Skeletal muscle satellite cell (primary cell): ENCODE results near the gene VCAM1. TPM values are rescaled to one million over a fixed set of nuclear protein-coding genes. Genes with fewer than 3 reads are reported as not detected.

Experiments
- H3K27me3 ChIP-seq: 2 replicates; pipeline ENCODE4 v1.7.0; 2013; ENCODE audit warnings: low read length; ENCODE audit not compliant: control insufficient read depth, insufficient read depth
- H3K36me3 ChIP-seq: 2 replicates; pipeline ENCODE4 v1.7.0; 2013; ENCODE audit warnings: mild to moderate bottlenecking, control low read depth, low read length; ENCODE audit not compliant: insufficient read depth
- H3K4me1 ChIP-seq: 2 replicates; pipeline ENCODE4 v1.7.0; 2013; ENCODE audit warnings: low read length; ENCODE audit not compliant: control insufficient read depth, insufficient read depth
- H3K4me2 ChIP-seq: 2 replicates; pipeline ENCODE4 v1.7.0; 2013; ENCODE audit warnings: mild to moderate bottlenecking, low read length
- H3K4me3 ChIP-seq: 2 replicates; pipeline ENCODE4 v1.7.0; 2013; ENCODE audit warnings: low read length
- H3K9ac ChIP-seq: 2 replicates; pipeline ENCODE4 v1.7.0; 2013; ENCODE audit warnings: mild to moderate bottlenecking, low read depth, low read length, moderate library complexity
- H3K9me3 ChIP-seq: replicated peaks from 2 replicates; pipeline ENCODE4 v1.7.0; 2013; ENCODE audit warnings: mild to moderate bottlenecking, control low read depth, low read length
- total RNA-seq: library from RNA; depleted of rRNA; stranded (reverse); fragments of >200 nt; gene quantifications from 2 replicates; pipeline ENCODE4 v1.2.3, GENCODE V29; 2012; rRNA removed

The VCAM1 gene, protein sequence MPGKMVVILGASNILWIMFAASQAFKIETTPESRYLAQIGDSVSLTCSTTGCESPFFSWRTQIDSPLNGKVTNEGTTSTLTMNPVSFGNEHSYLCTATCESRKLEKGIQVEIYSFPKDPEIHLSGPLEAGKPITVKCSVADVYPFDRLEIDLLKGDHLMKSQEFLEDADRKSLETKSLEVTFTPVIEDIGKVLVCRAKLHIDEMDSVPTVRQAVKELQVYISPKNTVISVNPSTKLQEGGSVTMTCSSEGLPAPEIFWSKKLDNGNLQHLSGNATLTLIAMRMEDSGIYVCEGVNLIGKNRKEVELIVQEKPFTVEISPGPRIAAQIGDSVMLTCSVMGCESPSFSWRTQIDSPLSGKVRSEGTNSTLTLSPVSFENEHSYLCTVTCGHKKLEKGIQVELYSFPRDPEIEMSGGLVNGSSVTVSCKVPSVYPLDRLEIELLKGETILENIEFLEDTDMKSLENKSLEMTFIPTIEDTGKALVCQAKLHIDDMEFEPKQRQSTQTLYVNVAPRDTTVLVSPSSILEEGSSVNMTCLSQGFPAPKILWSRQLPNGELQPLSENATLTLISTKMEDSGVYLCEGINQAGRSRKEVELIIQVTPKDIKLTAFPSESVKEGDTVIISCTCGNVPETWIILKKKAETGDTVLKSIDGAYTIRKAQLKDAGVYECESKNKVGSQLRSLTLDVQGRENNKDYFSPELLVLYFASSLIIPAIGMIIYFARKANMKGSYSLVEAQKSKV
- total RNA-seq = under 0.01 and 4.6 TPM in 2 replicates

GRCh38 chr1:100719490-100719889 lies at the start of gene VCAM1:
TSS of gene VCAM1 (plus strand) at chr1:100719742. CDS start at chr1:100719861, 119 bp downstream.
- Histone ChIP-seq H3K27me3 (no peaks in the 10 kb centered on the region), H3K4me1 (peaks cover 21% of the 10 kb centered on the region), H3K36me3 (no peaks in the 10 kb centered on the region), H3K4me2 (peak within 1 kb of the TSS; percentile 74), H3K9me3 (no peaks in the 10 kb centered on the region), H3K4me3 (peak within 1 kb of the TSS; percentile 46), H3K9ac (peak within 1 kb of the TSS; percentile 55)

- Histone ChIP-seq H3K9ac (no peak overlapping the region), H3K4me2 (no peak overlapping the region), H3K4me3 (no peak overlapping the region), H3K27me3 (no peaks in the 10 kb centered on the region), H3K36me3 (no peaks in the 10 kb centered on the region), H3K9me3 (no peaks in the 10 kb centered on the region), H3K4me1 (no peaks in the 10 kb centered on the region)
These were observed 49.5 kb upstream of the VCAM1 start for GRCh38 chr1:100670083-100670482.

GRCh38 chr1:100671601-100672000 lies 47.9 kb upstream of the VCAM1 start:
- H3K4me3 ChIP-seq = no peak overlapping the region
- no peak overlapping the region for H3K4me2 ChIP-seq
- H3K27me3 ChIP-seq = no peaks in the 10 kb centered on the region
- H3K4me1 ChIP-seq = no peaks in the 10 kb centered on the region
- H3K36me3 ChIP-seq = no peaks in the 10 kb centered on the region
- H3K9me3 ChIP-seq = no peaks in the 10 kb centered on the region
- H3K9ac ChIP-seq = no peak overlapping the region

GRCh38 chr1:100683448-100684349 lies 35.8 kb upstream of the VCAM1 start:
- no peak overlapping the region for H3K4me3 ChIP-seq
- no peak overlapping the region for H3K4me2 ChIP-seq
- H3K27me3 ChIP-seq = no peaks in the 10 kb centered on the region
- H3K4me1 ChIP-seq = no peaks in the 10 kb centered on the region
- H3K36me3 ChIP-seq = no peaks in the 10 kb centered on the region
- H3K9ac ChIP-seq = no peak overlapping the region
- H3K9me3 ChIP-seq = no peaks in the 10 kb centered on the region

DNA sequence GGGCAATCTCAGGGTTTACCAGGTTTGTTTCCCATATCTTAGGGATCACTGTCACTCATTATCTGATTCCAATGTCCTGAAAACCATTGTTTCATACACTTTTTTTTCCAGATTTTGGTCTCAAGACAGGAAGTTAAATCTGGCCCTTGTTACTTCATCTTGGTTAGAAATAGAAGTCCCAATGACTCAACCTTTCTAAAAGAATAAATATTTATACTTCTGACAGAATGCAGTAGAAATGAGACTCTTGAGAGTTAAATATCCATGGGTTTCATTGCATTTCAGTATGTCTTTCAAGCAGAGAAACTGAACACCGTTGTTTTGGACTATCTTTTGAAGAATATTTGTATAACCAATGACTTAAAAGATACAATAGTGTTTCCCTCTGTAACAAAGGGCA lies 19.8 kb upstream of the VCAM1 start:
- Histone ChIP-seq H3K4me1 (peaks cover 34% of the 10 kb centered on the region), H3K4me2 (peak overlapping the region; percentile 40), H3K9ac (peak overlapping the region; percentile 39), H3K4me3 (no peak overlapping the region), H3K36me3 (no peaks in the 10 kb centered on the region), H3K9me3 (no peaks in the 10 kb centered on the region), H3K27me3 (no peaks in the 10 kb centered on the region)

- H3K9me3 ChIP-seq = no peaks in the 10 kb centered on the region
- H3K9ac ChIP-seq = no peak overlapping the region
- no peaks in the 10 kb centered on the region for H3K36me3 ChIP-seq
- H3K4me1 ChIP-seq = peaks cover 34% of the 10 kb centered on the region
- H3K27me3 ChIP-seq = no peaks in the 10 kb centered on the region
- H3K4me2 ChIP-seq = no peak overlapping the region
- H3K4me3 ChIP-seq = no peak overlapping the region
These were observed 19.0 kb upstream of the VCAM1 start for GRCh38 chr1:100700586-100700985.

DNA sequence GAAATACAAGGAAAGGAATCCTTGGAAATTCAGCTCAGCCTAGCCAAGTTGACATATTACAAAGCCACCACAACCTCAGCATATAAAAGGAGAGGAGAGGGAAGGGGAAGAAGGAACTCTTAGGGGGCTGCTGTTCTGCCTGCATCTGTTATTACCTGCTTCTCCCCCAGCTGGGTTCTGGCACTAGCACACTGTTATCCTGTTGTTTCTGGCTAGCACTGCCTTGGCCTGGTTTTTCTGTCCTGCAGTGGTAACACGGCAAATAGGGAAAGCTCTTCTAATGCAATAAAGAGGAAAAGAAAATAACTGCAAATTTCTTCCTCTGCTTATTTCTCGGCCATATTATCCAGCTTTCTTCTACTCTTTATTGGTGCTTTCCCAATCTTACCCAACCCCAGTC lies 16.5 kb upstream of the VCAM1 start:
- Histone ChIP-seq H3K27me3 (no peaks in the 10 kb centered on the region), H3K4me3 (no peak overlapping the region), H3K36me3 (no peaks in the 10 kb centered on the region), H3K9ac (no peak overlapping the region), H3K4me2 (no peak overlapping the region), H3K4me1 (peaks cover 34% of the 10 kb centered on the region), H3K9me3 (no peaks in the 10 kb centered on the region)

- Histone ChIP-seq H3K4me2 (no peak overlapping the region), H3K36me3 (no peaks in the 10 kb centered on the region), H3K9me3 (no peaks in the 10 kb centered on the region), H3K4me3 (no peak overlapping the region), H3K4me1 (peaks cover 36% of the 10 kb centered on the region), H3K9ac (peak overlapping the region; percentile 48), H3K27me3 (no peaks in the 10 kb centered on the region)
These were observed 15.8 kb upstream of the VCAM1 start for GRCh38 chr1:100703716-100704115.

DNA sequence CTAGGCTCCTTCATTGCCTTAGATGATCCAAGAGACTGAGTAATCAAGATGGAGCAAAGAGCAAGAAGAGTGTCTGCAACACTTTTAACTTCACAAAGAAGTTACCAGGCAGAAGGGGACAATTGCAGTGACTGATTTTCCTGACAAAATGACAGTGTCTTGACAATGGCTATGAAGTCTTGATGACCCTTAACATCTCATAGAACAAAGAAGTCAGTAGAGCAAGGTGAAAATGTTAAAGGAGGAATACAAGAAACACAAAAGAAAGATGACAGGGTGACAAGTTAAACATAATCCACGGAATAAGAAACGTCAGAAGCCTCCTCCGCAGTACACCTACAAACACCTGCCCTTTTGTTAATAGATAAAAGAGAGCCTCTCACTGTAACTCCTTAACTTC lies 15.1 kb upstream of the VCAM1 start:
- Histone ChIP-seq H3K4me2 (no peak overlapping the region), H3K4me3 (no peak overlapping the region), H3K9me3 (no peaks in the 10 kb centered on the region), H3K4me1 (peaks cover 37% of the 10 kb centered on the region), H3K9ac (no peak overlapping the region), H3K36me3 (no peaks in the 10 kb centered on the region), H3K27me3 (no peaks in the 10 kb centered on the region)

DNA sequence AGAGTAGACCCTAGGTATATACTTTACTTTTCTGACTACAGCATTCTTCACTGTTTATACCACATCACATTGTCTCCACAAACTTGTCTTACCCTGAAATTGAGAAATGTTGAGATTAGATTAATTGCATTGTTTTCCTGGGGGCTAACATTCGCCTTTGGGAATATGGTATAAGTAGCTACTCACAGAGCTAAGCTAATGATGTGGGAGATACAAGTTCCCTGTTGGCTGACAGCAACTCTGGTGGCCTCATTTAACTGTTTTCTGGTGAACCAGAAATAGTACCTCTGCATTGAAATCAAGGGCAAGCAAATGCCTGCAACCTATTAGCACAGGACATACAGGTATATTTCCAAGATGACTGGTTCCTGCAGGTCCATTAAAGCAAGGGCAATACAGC lies 13.2 kb upstream of the VCAM1 start:
- no peaks in the 10 kb centered on the region for H3K27me3 ChIP-seq
- H3K4me1 ChIP-seq = peaks cover 29% of the 10 kb centered on the region
- no peaks in the 10 kb centered on the region for H3K36me3 ChIP-seq
- H3K9me3 ChIP-seq = no peaks in the 10 kb centered on the region
- H3K4me3 ChIP-seq = no peak overlapping the region
- no peak overlapping the region for H3K9ac ChIP-seq
- H3K4me2 ChIP-seq = no peak overlapping the region

DNA sequence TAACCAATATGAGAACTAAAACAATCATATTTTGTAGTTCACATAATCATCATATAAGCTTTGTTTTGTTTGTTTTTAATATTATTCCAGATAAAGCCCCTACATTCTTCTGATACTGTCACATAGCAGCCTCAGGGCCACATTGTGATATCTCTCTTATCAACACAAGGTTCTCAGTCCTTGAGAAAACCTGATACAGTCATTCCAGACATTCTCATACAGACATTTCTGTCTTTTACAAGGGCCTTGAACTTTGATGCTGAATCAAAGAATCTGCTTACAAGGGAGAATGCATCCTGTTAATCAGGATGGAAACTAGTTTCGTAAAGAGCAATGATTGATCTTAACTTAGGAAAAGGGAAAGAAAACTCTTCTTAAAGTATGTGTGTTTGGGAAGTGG lies 12.7 kb upstream of the VCAM1 start:
- Histone ChIP-seq H3K4me3 (no peak overlapping the region), H3K9me3 (no peaks in the 10 kb centered on the region), H3K9ac (no peak overlapping the region), H3K36me3 (no peaks in the 10 kb centered on the region), H3K4me1 (peaks cover 35% of the 10 kb centered on the region), H3K4me2 (no peak overlapping the region), H3K27me3 (no peaks in the 10 kb centered on the region)
